SJCRH30 (cell line): ENCODE data around the gene OPRL1. TPM values are rescaled to one million over a fixed set of nuclear protein-coding genes. Genes with fewer than 3 reads are reported as not detected.
A peak's percentile ranks its signal among the peaks of the same experiment; 100 is the strongest.
"Not testable (repeated sequence)": the region's sequence is repeated elsewhere in the genome, so short reads cannot be mapped to it uniquely, and the experiment has no call there.

ENCODE experiments used
- DNase-seq, 2 experiments: peaks; one replicate each; pipeline ENCODE4 v3.0.0-alpha.2; 2015 to 2020
- H3K27ac ChIP-seq: fragments of 250-450 bp; sonication (Bioruptor Pico); 2 replicates; pipeline ENCODE4 v1.5.1; 2020; ENCODE audit warnings: mild to moderate bottlenecking, moderate library complexity
- H3K27me3 ChIP-seq: fragments of 250-450 bp; sonication (Bioruptor Pico); 2 replicates; pipeline ENCODE4 v1.5.1; 2020; ENCODE audit warnings: mild to moderate bottlenecking, moderate library complexity
- H3K36me3 ChIP-seq: fragments of 250-450 bp; sonication (Bioruptor Pico); 2 replicates; pipeline ENCODE4 v1.5.1; 2020; ENCODE audit warnings: mild to moderate bottlenecking, moderate library complexity
- H3K4me1 ChIP-seq: fragments of 250-450 bp; sonication (Bioruptor Pico); 2 replicates; pipeline ENCODE4 v1.5.1; 2020; ENCODE audit warnings: mild to moderate bottlenecking, moderate library complexity
- H3K4me3 ChIP-seq: fragments of 250-450 bp; sonication (Bioruptor Pico); 2 replicates; pipeline ENCODE4 v1.5.1; 2020; ENCODE audit warnings: mild to moderate bottlenecking, moderate library complexity
- H3K9me3 ChIP-seq: fragments of 250-450 bp; sonication (Bioruptor Pico); replicated peaks from 2 replicates; pipeline ENCODE4 v1.5.1; 2020; ENCODE audit warnings: mild to moderate bottlenecking, moderate library complexity
- total RNA-seq: library from RNA; depleted of rRNA; stranded (reverse); fragments of >200 nt; shearing (Covaris generic); gene quantifications from 2 replicates; pipeline ENCODE4 v1.2.3, GENCODE V29; 2014

The OPRL1 gene
- total RNA-seq, 1 experiment from 2014 or later, result 0.43 TPM

DNA sequence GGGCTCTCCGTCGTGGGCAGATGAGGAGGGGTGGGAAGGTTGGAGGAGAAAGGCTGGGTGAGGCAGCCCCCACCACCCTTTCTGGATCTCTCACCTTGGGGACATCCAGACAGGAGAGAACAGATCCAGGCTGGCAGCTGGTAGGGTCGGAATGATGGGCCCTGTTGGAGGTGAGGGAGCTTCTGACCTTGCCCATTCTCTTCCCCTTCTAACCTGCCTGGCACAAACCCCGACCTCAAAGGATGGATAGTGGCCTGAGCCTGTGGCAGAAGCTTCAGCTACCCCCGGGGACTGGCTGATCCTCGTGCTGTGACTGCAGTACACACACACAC lies 33.5 kb downstream of the OPRL1 start:
- Histone ChIP-seq H3K27me3 (peaks cover 58% of the 10 kb centered on the region), H3K27ac (no peak overlapping the region), H3K4me3 (no peak overlapping the region), H3K36me3 (no peaks in the 10 kb centered on the region), H3K4me1 (no peaks in the 10 kb centered on the region), H3K9me3 (no peaks in the 10 kb centered on the region)
- DNase-seq, result no peak

GRCh38 chr20:64113796-64114355 lies 34.0 kb downstream of the OPRL1 start:
- no peak for DNase-seq
- no peaks in the 10 kb centered on the region for H3K4me1 ChIP-seq
- H3K27ac ChIP-seq, result no peak overlapping the region
- H3K27me3 ChIP-seq, result peaks cover 53% of the 10 kb centered on the region
- H3K4me3 ChIP-seq, result no peak overlapping the region
- no peaks in the 10 kb centered on the region for H3K9me3 ChIP-seq
- no peaks in the 10 kb centered on the region for H3K36me3 ChIP-seq

DNA sequence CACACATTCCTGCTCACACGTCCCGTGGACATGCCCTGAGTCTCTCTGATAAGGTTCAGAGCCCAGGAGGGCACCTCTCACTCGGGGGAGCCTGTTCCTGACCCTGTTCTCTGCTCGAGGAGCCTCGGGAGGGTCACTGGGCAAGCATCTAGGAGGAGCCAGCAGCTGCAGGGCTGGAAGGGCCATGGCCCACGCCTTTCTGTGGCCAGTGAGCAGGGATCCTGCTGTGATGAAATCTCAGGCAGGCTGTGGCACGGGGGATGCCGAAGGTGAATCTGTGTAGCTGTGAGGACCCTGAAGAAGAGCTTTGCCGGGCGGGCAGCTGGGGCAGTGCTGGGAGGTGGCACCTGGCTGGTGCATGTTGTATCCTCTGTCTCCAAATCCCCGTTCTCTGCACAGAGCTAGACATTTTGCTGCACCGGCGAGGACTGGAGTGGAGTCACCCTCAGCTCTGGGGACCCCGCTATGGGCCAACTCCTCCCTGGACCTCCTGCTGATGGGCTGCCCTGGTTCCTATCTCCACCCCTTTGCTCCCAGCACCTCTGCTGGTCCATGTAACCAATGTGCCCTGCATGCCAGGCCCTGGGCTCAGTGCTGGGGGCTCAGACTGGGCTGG lies 34.6 kb downstream of the OPRL1 start:
- Histone ChIP-seq H3K4me1 (no peaks in the 10 kb centered on the region), H3K36me3 (no peaks in the 10 kb centered on the region), H3K4me3 (no peak overlapping the region), H3K9me3 (no peaks in the 10 kb centered on the region), H3K27ac (no peak overlapping the region), H3K27me3 (peaks cover 49% of the 10 kb centered on the region)
- DNase-seq, result no peak

DNA sequence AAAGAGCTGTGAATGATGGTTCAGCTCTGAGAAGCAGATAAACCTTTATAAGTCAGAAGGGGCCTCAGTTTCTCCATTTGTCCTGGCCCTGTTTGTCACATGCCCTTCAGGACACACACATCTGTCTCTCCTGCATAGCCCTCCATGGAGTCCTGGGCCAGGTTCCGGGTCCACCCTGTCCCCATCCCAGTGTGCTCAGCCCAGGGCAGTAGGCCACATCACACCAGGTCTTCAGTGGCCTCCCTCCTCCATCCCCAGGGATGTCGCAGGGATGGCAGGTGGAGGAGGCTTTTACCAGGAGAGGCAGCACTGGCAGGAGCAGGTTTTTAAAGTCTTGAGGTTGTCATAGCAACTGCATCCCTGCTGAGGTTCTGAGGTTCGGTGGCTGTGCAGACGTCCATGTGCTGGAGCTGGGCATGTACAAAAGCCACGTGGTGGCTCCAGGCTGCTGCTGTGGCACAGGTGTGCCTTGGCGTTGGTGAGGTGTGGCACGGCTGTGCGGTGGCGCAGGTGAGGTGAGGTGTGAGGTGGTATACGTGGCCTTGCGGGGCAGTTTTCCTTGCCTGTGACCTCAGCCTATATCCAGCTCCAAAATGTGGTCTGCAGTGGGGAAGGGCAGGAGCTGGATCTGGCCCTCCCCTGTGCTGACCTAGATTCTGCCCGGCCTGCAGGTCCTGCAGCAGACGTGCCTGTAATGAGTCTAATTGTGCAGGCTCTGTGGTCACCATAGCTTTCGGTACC lies 35.5 kb downstream of the OPRL1 start:
- no peaks in the 10 kb centered on the region for H3K4me1 ChIP-seq
- no peaks in the 10 kb centered on the region for H3K9me3 ChIP-seq
- H3K27me3 ChIP-seq, result peaks cover 40% of the 10 kb centered on the region
- no peak overlapping the region for H3K27ac ChIP-seq
- DNase-seq, result no peak
- no peak overlapping the region for H3K4me3 ChIP-seq
- no peaks in the 10 kb centered on the region for H3K36me3 ChIP-seq

- Histone ChIP-seq H3K4me1 (no peaks in the 10 kb centered on the region), H3K4me3 (no peak overlapping the region), H3K36me3 (no peaks in the 10 kb centered on the region), H3K27me3 (peaks cover 38% of the 10 kb centered on the region), H3K27ac (no peak overlapping the region), H3K9me3 (no peaks in the 10 kb centered on the region)
- no peak for DNase-seq
Measured at GRCh38 chr20:64116016-64116415, 36.1 kb downstream of the OPRL1 start.

DNA sequence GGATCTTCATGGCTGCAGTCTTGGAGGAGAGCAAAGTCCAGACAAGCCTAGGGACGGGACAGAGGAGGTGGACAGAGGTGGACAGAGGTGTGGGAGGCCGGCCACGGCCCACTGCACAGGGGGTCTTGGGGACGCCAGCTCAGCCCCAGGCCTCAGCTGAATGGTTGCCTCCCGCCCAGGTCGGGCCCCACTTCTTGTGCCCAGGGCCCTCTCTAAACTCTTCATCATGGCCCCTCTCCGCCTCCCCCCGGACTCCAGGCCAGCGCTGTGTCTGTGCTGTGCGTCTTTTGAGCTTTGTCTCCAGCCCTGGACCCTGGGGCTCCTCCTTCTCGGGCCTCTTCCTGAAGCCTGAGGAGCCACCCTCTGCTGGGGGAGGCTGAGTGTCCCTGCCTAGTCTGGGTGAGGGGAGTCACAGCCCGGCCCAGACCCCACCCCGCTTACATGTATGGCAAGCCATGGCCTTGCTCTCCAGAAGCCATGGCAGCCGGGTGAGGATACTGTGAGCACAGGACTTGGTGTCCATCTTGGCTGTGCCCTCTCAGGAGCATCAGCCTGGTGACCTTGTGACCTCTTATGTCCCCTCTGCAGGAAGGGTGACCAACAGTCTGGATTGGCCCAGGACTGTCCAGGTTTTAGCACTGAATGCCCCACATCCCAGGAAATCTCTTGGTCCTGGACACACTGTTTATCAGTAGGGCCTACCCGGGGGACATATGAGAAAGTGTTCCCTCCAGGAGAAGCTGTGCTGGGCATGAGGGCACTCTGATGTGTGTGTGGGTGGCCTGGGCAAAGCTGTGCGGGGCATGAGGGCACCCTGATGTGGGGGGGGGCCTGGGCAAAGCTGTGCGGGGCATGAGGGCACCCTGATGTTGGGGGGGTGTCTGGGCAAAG lies 36.9 kb downstream of the OPRL1 start:
- no peaks in the 10 kb centered on the region for H3K4me1 ChIP-seq
- no peak for DNase-seq
- no peaks in the 10 kb centered on the region for H3K9me3 ChIP-seq
- no peak overlapping the region for H3K4me3 ChIP-seq
- no peak overlapping the region for H3K27ac ChIP-seq
- peaks cover 38% of the 10 kb centered on the region for H3K27me3 ChIP-seq
- H3K36me3 ChIP-seq, result no peaks in the 10 kb centered on the region

GRCh38 chr20:64117432-64117777 lies 37.5 kb downstream of the OPRL1 start:
- H3K27me3 ChIP-seq, result peaks cover 34% of the 10 kb centered on the region
- not testable (repeated sequence) for H3K36me3 ChIP-seq

DNA sequence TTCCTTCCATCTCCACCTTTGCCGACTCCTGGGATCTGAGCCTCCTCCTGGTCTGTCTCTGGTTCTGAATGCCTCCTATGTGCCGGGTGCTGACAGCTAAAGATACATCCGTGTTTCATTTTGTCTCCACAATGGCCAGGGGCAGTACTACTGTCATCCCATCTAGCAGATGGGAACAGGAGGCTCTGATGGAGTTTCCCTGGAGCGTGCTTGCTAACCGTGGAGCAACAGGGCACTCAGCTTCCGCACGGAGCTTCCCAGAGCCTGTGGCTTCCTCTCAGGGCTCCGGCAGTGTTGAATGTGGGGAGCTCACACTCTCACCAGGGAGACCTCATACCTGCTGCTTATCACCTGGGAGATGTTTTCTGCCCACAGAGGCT lies 39.4 kb downstream of the OPRL1 start:
- H3K4me1 ChIP-seq, result no peaks in the 10 kb centered on the region
- no peaks in the 10 kb centered on the region for H3K9me3 ChIP-seq
- H3K4me3 ChIP-seq, result no peak overlapping the region
- H3K27ac ChIP-seq, result no peak overlapping the region
- DNase-seq, result peak in 1 of 2 experiments; percentile 25
- peaks cover 17% of the 10 kb centered on the region for H3K27me3 ChIP-seq
- no peaks in the 10 kb centered on the region for H3K36me3 ChIP-seq

More at GRCh38 chr20:64117432-64117777, 37.5 kb downstream of the OPRL1 start:
- H3K4me3 ChIP-seq, H3K27ac ChIP-seq, H3K4me1 ChIP-seq, DNase-seq, H3K9me3 ChIP-seq: not testable (repeated sequence)

GRCh38 chr20:64119681-64120341 lies 39.9 kb downstream of the OPRL1 start:
- peaks cover 17% of the 10 kb centered on the region for H3K27me3 ChIP-seq
- H3K4me1 ChIP-seq, result no peaks in the 10 kb centered on the region
- no peak overlapping the region for H3K4me3 ChIP-seq
- no peak overlapping the region for H3K27ac ChIP-seq
- H3K9me3 ChIP-seq, result no peaks in the 10 kb centered on the region
- peak; percentile 3 to 18 for DNase-seq
- H3K36me3 ChIP-seq, result no peaks in the 10 kb centered on the region

GRCh38 chr20:64121586-64121985 lies 41.7 kb downstream of the OPRL1 start:
- H3K4me3 ChIP-seq, result no peak overlapping the region
- H3K4me1 ChIP-seq, result no peaks in the 10 kb centered on the region
- no peak for DNase-seq
- peaks cover 11% of the 10 kb centered on the region; the same call in 1 of the 2 replicates for H3K27me3 ChIP-seq
- H3K9me3 ChIP-seq, result no peaks in the 10 kb centered on the region
- H3K27ac ChIP-seq, result no peak overlapping the region
- H3K36me3 ChIP-seq, result no peaks in the 10 kb centered on the region

DNA sequence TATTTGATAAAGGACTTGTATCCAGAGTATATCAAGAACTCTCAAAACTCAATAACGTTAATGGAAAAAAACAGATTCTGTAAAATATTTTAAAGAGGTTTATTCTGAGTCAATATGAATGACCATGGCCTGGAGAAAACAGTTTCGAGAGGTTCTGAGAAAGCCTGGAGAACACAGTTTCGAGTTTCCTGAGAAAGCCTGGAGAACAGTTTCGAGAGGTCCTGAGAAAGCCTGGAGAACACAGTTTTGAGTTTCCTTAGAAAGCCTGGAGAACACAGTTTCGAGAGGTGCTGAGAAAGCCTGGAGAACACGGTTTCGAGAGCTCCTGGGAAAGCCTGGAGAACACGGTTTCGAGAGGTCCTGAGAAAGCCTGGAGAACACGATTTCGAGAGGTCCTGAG lies 43.0 kb downstream of the OPRL1 start:
- DNase-seq, H3K4me3 ChIP-seq, H3K9me3 ChIP-seq, H3K36me3 ChIP-seq, H3K27ac ChIP-seq, H3K4me1 ChIP-seq: not testable (repeated sequence)
- H3K27me3 ChIP-seq, result peaks cover 11% of the 10 kb centered on the region; the same call in 1 of the 2 replicates

DNA sequence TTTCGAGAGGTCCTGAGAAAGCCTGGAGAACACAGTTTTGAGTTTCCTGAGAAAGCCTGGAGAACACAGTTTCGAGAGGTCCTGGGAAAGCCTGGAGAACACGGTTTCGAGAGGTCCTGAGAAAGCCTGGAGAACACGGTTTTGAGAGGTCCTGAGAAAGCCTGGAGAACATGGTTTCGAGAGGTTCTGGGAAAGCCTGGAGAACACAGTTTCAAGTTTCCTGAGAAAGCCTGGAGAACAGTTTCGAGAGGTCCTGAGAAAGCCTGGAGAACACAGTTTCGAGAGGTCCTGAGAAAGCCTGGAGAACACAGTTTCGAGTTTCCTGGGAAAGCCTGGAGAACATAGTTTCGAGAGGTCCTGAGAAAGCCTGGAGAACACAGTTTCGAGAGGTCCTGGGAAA lies 43.6 kb downstream of the OPRL1 start:
- H3K36me3 ChIP-seq, DNase-seq, H3K4me3 ChIP-seq, H3K4me1 ChIP-seq, H3K27ac ChIP-seq, H3K9me3 ChIP-seq: not testable (repeated sequence)
- peaks cover 11% of the 10 kb centered on the region; the same call in 1 of the 2 replicates for H3K27me3 ChIP-seq

GRCh38 chr20:64129146-64129782 lies 49.4 kb downstream of the OPRL1 start:
- DNase-seq, result peak in 1 of 2 experiments; percentile 1
- no peak overlapping the region for H3K4me3 ChIP-seq
- H3K27ac ChIP-seq, result no peak overlapping the region
- no peaks in the 10 kb centered on the region for H3K4me1 ChIP-seq
- no peaks in the 10 kb centered on the region for H3K27me3 ChIP-seq
- H3K9me3 ChIP-seq, result no peaks in the 10 kb centered on the region
- H3K36me3 ChIP-seq, result no peaks in the 10 kb centered on the region

GRCh38 chr20:64130271-64130670 lies 50.4 kb downstream of the OPRL1 start:
- peak in 1 of 2 experiments; percentile 0 for DNase-seq
- no peaks in the 10 kb centered on the region for H3K36me3 ChIP-seq
- no peaks in the 10 kb centered on the region for H3K9me3 ChIP-seq
- H3K4me3 ChIP-seq, result no peak overlapping the region
- no peak overlapping the region for H3K27ac ChIP-seq
- no peaks in the 10 kb centered on the region for H3K27me3 ChIP-seq
- no peaks in the 10 kb centered on the region for H3K4me1 ChIP-seq
